Measurements from ENCODE around the gene LAMA2. TPM values are rescaled to one million over a fixed set of nuclear protein-coding genes. Genes with fewer than 3 reads are reported as not detected.
"Not testable (repeated sequence)": the region's sequence is repeated elsewhere in the genome, so short reads cannot be mapped to it uniquely, and the experiment has no call there.

Gene LAMA2
- total RNA-seq, 1 experiment from 2014 or later = 4.2 TPM

GRCh38 chr6:129153257-129153656 lies 270.3 kb downstream of the LAMA2 start:
- no peaks in the 10 kb centered on the region for H3K9me3 ChIP-seq (ENCODE audit: control insufficient read depth, low read depth, low read length)
- no peak overlapping the region for H2BK5ac ChIP-seq (ENCODE audit: insufficient read length, low read length)
- no peak overlapping the region for H4K5ac ChIP-seq (ENCODE audit: insufficient read length, low read depth, low read length)
- H3K4me1 Mint-ChIP-seq = no peaks in the 10 kb centered on the region
- no peak overlapping the region for H3K14ac ChIP-seq (ENCODE audit: insufficient read depth, low read length)
- no peak overlapping the region for H2BK15ac ChIP-seq (ENCODE audit: low read depth, low read length)
- no peaks in the 10 kb centered on the region for H4K20me1 ChIP-seq (ENCODE audit: control insufficient read depth, insufficient read depth, insufficient read length)
- H3K18ac ChIP-seq (ENCODE audit: insufficient read length, low read depth, low read length) = no peak overlapping the region
- no peak overlapping the region for H2BK20ac ChIP-seq (ENCODE audit: low read depth, low read length, poor library complexity, severe bottlenecking)
- H3K23me2 ChIP-seq (ENCODE audit: insufficient read length, low read depth, low read length, poor library complexity, severe bottlenecking) = no peaks in the 10 kb centered on the region
- no peak overlapping the region for H3K27ac Mint-ChIP-seq
- no peaks in the 10 kb centered on the region for H3K79me2 ChIP-seq (ENCODE audit: insufficient read depth, low read length)
- no peaks in the 10 kb centered on the region for H3K79me1 ChIP-seq (ENCODE audit: insufficient read depth, low read depth, low read length, poor library complexity, severe bottlenecking)
- H3K27me3 Mint-ChIP-seq (ENCODE audit: low read depth) = no peaks in the 10 kb centered on the region
- TF ChIP-seq CTCF (conservative IDR thresholded peaks at IDR 0.05) = no peak
- no peak overlapping the region for H4K8ac ChIP-seq (replicated peaks; ENCODE audit: insufficient read length, low read depth, low read length)
- no peak overlapping the region for H3K9ac ChIP-seq (ENCODE audit: extremely low read depth, insufficient read length, low read length)
- no peaks in the 10 kb centered on the region for H3K27me3 ChIP-seq (ENCODE audit: insufficient read depth, low read length)
- no peak overlapping the region for H3K56ac ChIP-seq (ENCODE audit: insufficient read length, low read depth, low read length)
- no CpG with 5 or more reads among the region's 4 CpGs for WGBS (ENCODE audit: extremely low coverage, insufficient read length, low lambda C conversion rate)
- H3K23ac ChIP-seq (ENCODE audit: insufficient read length, low read depth, low read length) = no peak overlapping the region
- H3K27ac ChIP-seq (ENCODE audit: insufficient read length, low read depth, low read length) = no peak overlapping the region
- no peak for DNase-seq
- H3K9me3 Mint-ChIP-seq = no peaks in the 10 kb centered on the region
- H3K4me1 ChIP-seq (ENCODE audit: insufficient read depth, low read length) = no peaks in the 10 kb centered on the region
- H4K91ac ChIP-seq (ENCODE audit: insufficient read length, low read depth, low read length) = no peak overlapping the region
- H2AK5ac ChIP-seq (ENCODE audit: insufficient read length, low read length) = no peak overlapping the region
- no peak overlapping the region for H3T11ph ChIP-seq (ENCODE audit: low read length)
- H2BK12ac ChIP-seq (ENCODE audit: insufficient read length, low read depth, low read length) = no peak overlapping the region
- no peak overlapping the region for H3K4me2 ChIP-seq (ENCODE audit: insufficient read depth, insufficient read length, low read length)
- H3K4me3 Mint-ChIP-seq = no peak overlapping the region
- no peak overlapping the region for H2BK120ac ChIP-seq (ENCODE audit: low read depth, low read length, poor library complexity, severe bottlenecking)
- no peak overlapping the region for H2AFZ ChIP-seq (ENCODE audit: low read length)
- H3K4ac ChIP-seq (ENCODE audit: low read depth, low read length) = no peak overlapping the region
- H3K36me3 Mint-ChIP-seq (ENCODE audit: insufficient read depth in 1 of 3, low read depth in 3 of 3) = no peaks in the 10 kb centered on the region

DNA sequence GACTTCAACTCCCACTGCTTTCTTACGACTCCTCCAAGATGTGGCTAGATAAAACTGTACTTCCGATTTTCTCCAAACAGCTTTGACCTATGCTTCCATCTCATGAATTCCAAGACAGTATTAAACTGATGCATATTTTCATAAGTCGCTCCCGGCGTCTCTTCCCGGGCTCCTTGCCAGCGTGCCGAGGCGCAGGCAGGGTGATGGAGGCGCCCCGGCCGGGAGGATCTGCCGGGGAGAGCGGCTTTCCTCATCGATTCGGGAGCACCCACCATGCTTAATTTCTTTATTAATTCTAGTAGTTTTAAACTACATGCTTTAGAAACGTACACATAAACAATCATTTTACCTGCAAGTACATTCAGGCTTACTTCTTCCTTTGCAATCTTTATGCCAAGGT lies 276.3 kb downstream of the LAMA2 start:
- H3K9me3 ChIP-seq (ENCODE audit: control insufficient read depth, low read depth, low read length); H3K4ac ChIP-seq (ENCODE audit: low read depth, low read length); H4K20me1 ChIP-seq (ENCODE audit: control insufficient read depth, insufficient read depth, insufficient read length); H3K27ac Mint-ChIP-seq; H3K79me2 ChIP-seq (ENCODE audit: insufficient read depth, low read length); H3T11ph ChIP-seq (ENCODE audit: low read length); H3K4me1 Mint-ChIP-seq; H4K8ac ChIP-seq (replicated peaks; ENCODE audit: insufficient read length, low read depth, low read length); H3K18ac ChIP-seq (ENCODE audit: insufficient read length, low read depth, low read length); H3K23ac ChIP-seq (ENCODE audit: insufficient read length, low read depth, low read length); H2BK5ac ChIP-seq (ENCODE audit: insufficient read length, low read length); H3K14ac ChIP-seq (ENCODE audit: insufficient read depth, low read length); H2BK15ac ChIP-seq (ENCODE audit: low read depth, low read length); H3K79me1 ChIP-seq (ENCODE audit: insufficient read depth, low read depth, low read length, poor library complexity, severe bottlenecking); H3K4me2 ChIP-seq (ENCODE audit: insufficient read depth, insufficient read length, low read length); H3K4me3 Mint-ChIP-seq; H3K56ac ChIP-seq (ENCODE audit: insufficient read length, low read depth, low read length); H3K4me1 ChIP-seq (ENCODE audit: insufficient read depth, low read length); H4K91ac ChIP-seq (ENCODE audit: insufficient read length, low read depth, low read length); H4K5ac ChIP-seq (ENCODE audit: insufficient read length, low read depth, low read length); H3K27me3 Mint-ChIP-seq (ENCODE audit: low read depth); H2BK120ac ChIP-seq (ENCODE audit: low read depth, low read length, poor library complexity, severe bottlenecking); H3K27me3 ChIP-seq (ENCODE audit: insufficient read depth, low read length); H3K27ac ChIP-seq (ENCODE audit: insufficient read length, low read depth, low read length); H3K9me3 Mint-ChIP-seq; H3K36me3 Mint-ChIP-seq (ENCODE audit: insufficient read depth in 1 of 3, low read depth in 3 of 3); H3K9ac ChIP-seq (ENCODE audit: extremely low read depth, insufficient read length, low read length); H2BK12ac ChIP-seq (ENCODE audit: insufficient read length, low read depth, low read length); DNase-seq; H3K23me2 ChIP-seq (ENCODE audit: insufficient read length, low read depth, low read length, poor library complexity, severe bottlenecking); H2AFZ ChIP-seq (ENCODE audit: low read length); H2AK5ac ChIP-seq (ENCODE audit: insufficient read length, low read length); H2BK20ac ChIP-seq (ENCODE audit: low read depth, low read length, poor library complexity, severe bottlenecking): not testable (repeated sequence)
- no CpG with 5 or more reads among the region's 17 CpGs for WGBS (ENCODE audit: extremely low coverage, insufficient read length, low lambda C conversion rate)
